ENCODE data around the gene RFC2. TPM values are rescaled to one million over a fixed set of nuclear protein-coding genes. Genes with fewer than 3 reads are reported as not detected.
"Not testable (repeated sequence)": the region's sequence is repeated elsewhere in the genome, so short reads cannot be mapped to it uniquely, and the experiment has no call there.

RFC2 gene
- total RNA-seq, 1 donor from 2014 or later: 30.0 TPM

DNA sequence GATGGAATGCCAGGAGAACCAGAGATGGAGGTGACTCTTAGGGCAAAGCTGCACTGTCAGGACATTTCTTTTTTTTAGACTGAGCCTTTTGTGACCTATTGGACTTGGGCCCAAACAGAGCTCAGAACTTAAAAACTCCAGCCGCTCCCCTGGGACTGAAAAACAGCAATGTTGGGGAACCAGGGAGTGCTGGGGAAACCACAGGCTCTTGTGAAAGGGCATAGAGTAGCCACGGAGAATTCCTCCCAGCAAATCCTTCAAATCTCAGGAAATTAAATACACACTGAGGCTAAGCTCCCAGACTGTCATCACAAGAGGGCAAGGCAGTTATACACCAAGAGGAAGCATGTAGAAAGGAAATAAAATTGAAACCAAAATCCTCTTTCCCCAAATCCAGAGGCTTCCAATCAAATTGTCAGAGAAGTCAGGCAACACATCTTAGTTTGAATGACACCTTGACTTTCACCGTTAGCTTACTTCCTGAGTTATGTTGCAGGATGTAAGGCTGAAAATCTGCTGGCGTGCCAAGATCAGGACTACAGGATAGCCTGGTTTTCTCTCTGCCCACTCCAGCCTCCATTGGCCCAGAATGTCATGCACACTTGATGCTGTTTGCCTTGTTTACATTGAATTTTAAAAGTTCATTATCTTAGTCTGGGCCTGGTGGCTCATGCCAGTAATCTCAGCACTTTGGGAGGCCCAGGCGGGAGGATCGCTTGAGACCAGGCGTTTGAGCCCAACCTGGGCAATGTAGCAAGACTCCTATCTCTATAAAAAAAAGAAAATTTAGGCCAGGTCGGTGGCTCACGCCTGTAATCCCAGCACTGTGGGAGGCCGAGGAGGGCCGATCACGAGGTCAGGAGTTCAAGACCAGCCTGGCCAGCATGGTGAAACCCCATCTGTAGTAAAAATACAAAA is 2.6 kb upstream of the RFC2 start:
- Mint-ChIP-seq H3K4me3 (peak overlapping the region; percentile 95), H3K27me3 (ENCODE audit: low read depth) (no peaks in the 10 kb centered on the region), H3K36me3 (peaks cover 5% of the 10 kb centered on the region), H3K4me1 (peaks cover 16% of the 10 kb centered on the region), H3K9me3 (no peaks in the 10 kb centered on the region), H3K27ac (peak overlapping the region; percentile 19)
- TF ChIP-seq, protein P1, sequence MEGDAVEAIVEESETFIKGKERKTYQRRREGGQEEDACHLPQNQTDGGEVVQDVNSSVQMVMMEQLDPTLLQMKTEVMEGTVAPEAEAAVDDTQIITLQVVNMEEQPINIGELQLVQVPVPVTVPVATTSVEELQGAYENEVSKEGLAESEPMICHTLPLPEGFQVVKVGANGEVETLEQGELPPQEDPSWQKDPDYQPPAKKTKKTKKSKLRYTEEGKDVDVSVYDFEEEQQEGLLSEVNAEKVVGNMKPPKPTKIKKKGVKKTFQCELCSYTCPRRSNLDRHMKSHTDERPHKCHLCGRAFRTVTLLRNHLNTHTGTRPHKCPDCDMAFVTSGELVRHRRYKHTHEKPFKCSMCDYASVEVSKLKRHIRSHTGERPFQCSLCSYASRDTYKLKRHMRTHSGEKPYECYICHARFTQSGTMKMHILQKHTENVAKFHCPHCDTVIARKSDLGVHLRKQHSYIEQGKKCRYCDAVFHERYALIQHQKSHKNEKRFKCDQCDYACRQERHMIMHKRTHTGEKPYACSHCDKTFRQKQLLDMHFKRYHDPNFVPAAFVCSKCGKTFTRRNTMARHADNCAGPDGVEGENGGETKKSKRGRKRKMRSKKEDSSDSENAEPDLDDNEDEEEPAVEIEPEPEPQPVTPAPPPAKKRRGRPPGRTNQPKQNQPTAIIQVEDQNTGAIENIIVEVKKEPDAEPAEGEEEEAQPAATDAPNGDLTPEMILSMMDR (IDR thresholded peaks at IDR 0.05; ENCODE audit: unreplicated experiment): no peak
- DNase-seq (ENCODE audit: low spot score in 2 of 2, unreplicated experiment in 2 of 2): no peak

DNA sequence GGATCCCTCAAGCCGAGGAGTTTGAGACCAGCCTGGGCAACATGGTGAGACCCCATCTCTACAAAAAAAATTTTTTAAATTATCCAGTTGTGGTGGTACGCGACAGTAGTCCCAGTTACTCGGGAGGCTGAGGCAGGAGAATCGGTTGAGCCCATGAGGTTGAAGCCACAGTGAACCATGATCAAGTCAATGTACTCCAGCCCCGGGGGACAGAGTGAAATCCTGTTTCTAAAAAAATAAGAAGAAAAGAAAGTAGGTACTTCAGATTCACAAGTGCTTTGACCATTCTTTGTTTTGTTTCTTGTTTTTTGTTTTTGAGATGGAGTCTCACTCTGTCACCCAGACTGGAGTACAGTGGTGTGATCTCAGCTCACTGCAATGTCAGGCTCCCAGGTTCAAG is 1.3 kb upstream of the RFC2 start:
- not testable (repeated sequence) for DNase-seq (ENCODE audit: low spot score in 2 of 2, unreplicated experiment in 2 of 2); H3K27ac Mint-ChIP-seq; H3K27me3 Mint-ChIP-seq (ENCODE audit: low read depth); H3K9me3 Mint-ChIP-seq
- Mint-ChIP-seq H3K36me3 (peaks cover 10% of the 10 kb centered on the region), H3K4me1 (peaks cover 16% of the 10 kb centered on the region), H3K4me3 (peak overlapping the region; percentile 95)

DNA sequence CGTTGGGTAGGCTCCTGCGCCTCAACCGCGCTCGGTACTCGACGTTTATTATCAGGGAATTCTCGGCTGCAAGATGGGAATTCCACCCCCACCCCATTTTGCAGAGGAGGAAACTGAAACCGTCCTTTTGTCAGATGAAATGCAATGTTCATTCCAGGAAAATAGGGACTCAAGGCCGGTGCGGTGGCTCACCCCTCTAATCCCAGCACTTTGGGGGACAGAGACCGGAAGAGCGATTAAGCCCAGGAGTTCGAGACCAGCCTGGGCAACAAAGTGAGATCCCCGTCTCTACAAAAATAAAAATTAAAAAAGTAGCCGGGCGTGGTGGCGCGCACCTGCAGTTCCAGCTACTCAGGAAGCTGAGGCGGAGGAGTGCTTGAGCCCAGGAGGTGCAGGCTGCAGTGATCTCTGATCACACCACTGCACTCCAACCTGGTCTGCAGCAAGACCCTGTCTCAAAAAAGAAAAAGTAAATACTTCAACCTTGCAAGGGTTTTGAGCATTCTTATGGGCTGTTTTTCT is 720 bp upstream of the RFC2 start:
- Mint-ChIP-seq H3K4me3 (peak overlapping the region; percentile 95), H3K27me3 (ENCODE audit: low read depth) (no peaks in the 10 kb centered on the region), H3K36me3 (peaks cover 14% of the 10 kb centered on the region), H3K4me1 (peaks cover 16% of the 10 kb centered on the region), H3K9me3 (no peaks in the 10 kb centered on the region), H3K27ac (peak overlapping the region; percentile 98)
- no peak for DNase-seq (ENCODE audit: low spot score in 2 of 2, unreplicated experiment in 2 of 2)
- TF ChIP-seq, protein P1 (IDR thresholded peaks at IDR 0.05; ENCODE audit: unreplicated experiment): no peak

DNA sequence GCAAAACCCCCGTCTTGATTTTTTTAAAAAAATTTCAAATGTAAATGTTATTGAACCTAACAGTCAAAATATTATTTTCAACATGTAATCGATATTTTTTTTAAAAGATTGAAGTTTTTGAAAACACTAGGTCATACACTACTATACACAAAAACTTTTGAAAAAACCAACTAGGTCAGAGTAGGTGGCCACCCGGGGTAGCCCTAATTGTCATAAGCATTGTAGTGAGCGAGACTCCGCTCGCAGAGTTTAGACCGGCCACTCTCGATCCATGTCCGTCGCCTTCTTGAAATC is 417 bp downstream of the RFC2 start:
- H3K4me1 Mint-ChIP-seq: peaks cover 16% of the 10 kb centered on the region
- peaks cover 23% of the 10 kb centered on the region for H3K36me3 Mint-ChIP-seq
- no peak for DNase-seq (ENCODE audit: low spot score in 2 of 2, unreplicated experiment in 2 of 2)
- no peaks in the 10 kb centered on the region for H3K9me3 Mint-ChIP-seq
- TF ChIP-seq, protein P1 (IDR thresholded peaks at IDR 0.05; ENCODE audit: unreplicated experiment): no peak
- H3K4me3 Mint-ChIP-seq: peak overlapping the region; percentile 95
- peak overlapping the region; percentile 98 for H3K27ac Mint-ChIP-seq
- no peaks in the 10 kb centered on the region for H3K27me3 Mint-ChIP-seq (ENCODE audit: low read depth)

DNA sequence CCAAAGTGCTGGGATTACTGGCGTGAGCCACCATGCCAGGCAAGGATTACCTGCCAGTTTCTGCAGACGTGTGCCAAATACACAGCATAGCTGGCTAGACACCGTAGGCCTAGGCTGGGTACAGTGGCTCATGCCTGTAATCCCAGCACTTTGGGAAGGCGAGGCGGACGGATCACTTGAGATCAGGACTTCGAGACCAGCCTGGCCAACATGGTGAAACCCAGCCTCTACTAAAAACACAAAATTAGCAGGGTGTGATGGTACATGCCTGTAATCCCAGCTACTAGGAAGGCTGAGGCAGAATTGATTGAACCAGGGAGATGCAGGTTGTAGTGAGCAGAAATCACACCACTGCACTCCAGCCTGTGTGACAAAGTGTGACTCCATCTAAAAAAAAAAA is 868 bp downstream of the RFC2 start:
- TF ChIP-seq, protein P1 (IDR thresholded peaks at IDR 0.05; ENCODE audit: unreplicated experiment): no peak
- DNase-seq (ENCODE audit: low spot score in 2 of 2, unreplicated experiment in 2 of 2): no peak
- peaks cover 16% of the 10 kb centered on the region for H3K4me1 Mint-ChIP-seq
- H3K9me3 Mint-ChIP-seq: no peaks in the 10 kb centered on the region
- H3K36me3 Mint-ChIP-seq: peaks cover 25% of the 10 kb centered on the region
- H3K27ac Mint-ChIP-seq: peak overlapping the region; percentile 43
- peak overlapping the region; percentile 95 for H3K4me3 Mint-ChIP-seq
- H3K27me3 Mint-ChIP-seq (ENCODE audit: low read depth): no peaks in the 10 kb centered on the region

DNA sequence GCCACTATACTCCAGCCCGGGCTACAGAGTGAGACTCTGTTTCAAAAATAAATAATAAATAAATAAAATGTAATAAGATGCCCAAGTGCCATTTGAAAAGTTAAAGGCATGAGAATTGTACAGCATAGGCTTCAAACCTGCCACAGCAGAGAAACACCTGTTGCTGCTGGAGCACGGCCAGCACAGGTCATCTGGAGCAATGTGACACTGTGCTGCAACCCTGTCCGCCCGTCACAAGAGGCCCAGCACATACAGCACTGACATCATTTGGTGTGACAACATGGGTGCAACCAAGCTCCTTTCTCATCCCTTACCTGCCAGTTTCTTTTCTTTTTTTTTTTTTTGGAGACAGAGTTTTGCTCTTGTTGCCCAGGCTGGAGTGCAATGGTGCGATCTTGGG is 1.3 kb downstream of the RFC2 start:
- Mint-ChIP-seq H3K36me3 (peaks cover 28% of the 10 kb centered on the region), H3K4me1 (peaks cover 16% of the 10 kb centered on the region), H3K4me3 (peak overlapping the region; percentile 95)

DNA sequence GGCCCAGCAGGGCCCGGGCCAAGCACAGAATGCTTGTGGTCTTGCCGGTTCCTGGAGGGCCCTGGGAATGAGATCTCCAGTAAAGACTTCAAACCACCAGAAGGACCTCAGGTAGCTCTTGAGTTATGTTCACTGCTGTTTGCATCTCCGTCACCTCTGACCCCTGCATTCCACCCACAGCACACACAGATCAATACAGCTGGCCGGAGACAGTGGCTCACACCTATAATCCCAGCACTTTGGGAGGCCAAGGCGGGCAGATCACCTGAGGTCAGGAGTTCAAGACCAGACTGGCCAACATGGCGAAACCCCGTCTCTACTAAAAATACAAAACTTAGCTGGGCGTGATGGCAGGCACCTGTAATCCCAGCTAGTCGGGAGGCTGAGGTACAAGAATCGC is 5.1 kb downstream of the RFC2 start:
- H3K9me3 Mint-ChIP-seq; H3K27me3 Mint-ChIP-seq (ENCODE audit: low read depth); H3K27ac Mint-ChIP-seq; DNase-seq (ENCODE audit: low spot score in 2 of 2, unreplicated experiment in 2 of 2); H3K4me3 Mint-ChIP-seq; H3K4me1 Mint-ChIP-seq: not testable (repeated sequence)
- peaks cover 36% of the 10 kb centered on the region for H3K36me3 Mint-ChIP-seq

More for the DNA sequence above, 1.3 kb downstream of the RFC2 start:
- TF ChIP-seq, protein P1 (IDR thresholded peaks at IDR 0.05; ENCODE audit: unreplicated experiment): no peak
- Mint-ChIP-seq H3K27me3 (ENCODE audit: low read depth) (no peaks in the 10 kb centered on the region), H3K9me3 (no peaks in the 10 kb centered on the region), H3K27ac (peak overlapping the region; percentile 21)
- DNase-seq (ENCODE audit: low spot score in 2 of 2, unreplicated experiment in 2 of 2): no peak
